Epithelial cell of proximal tubule (primary cell): ENCODE measurements around the gene CFAP46. TPM values are rescaled to one million over a fixed set of nuclear protein-coding genes. Genes with fewer than 3 reads are reported as not detected.
"Not testable (repeated sequence)": the region's sequence is repeated elsewhere in the genome, so short reads cannot be mapped to it uniquely, and the experiment has no call there.

Source experiments
- DNase-seq: peaks from one replicate; pipeline ENCODE4 v3.0.0-alpha.2; 2011; ENCODE audit warnings: low read depth
- H3K4me3 ChIP-seq: 2 replicates; pipeline ENCODE4 v1.5.1; 2011; ENCODE audit warnings: low read depth, mild to moderate bottlenecking, low read length
- CTCF ChIP-seq: conservative IDR thresholded peaks from 2 replicates; pipeline ENCODE4 v1.5.1; 2012; ENCODE audit warnings: low read depth, mild to moderate bottlenecking, low read length
- total RNA-seq: library from RNA; depleted of rRNA; stranded (reverse); fragments of >200 nt; gene quantifications from 2 replicates; pipeline ENCODE4 v1.2.3, GENCODE V29; 2015

Gene CFAP46
- total RNA-seq, 1 donor from 2014 or later = 2.2 TPM

GRCh38 chr10:132796846-132797245, 145.5 kb downstream of the CFAP46 start:
- TF ChIP-seq CTCF = no peak
- no peak for DNase-seq
- no peak overlapping the region for H3K4me3 ChIP-seq

- peak; percentile 25 for TF ChIP-seq CTCF
- DNase-seq = no peak
- H3K4me3 ChIP-seq = no peak overlapping the region
These were observed 148.2 kb downstream of the CFAP46 start for GRCh38 chr10:132793871-132794849.

GRCh38 chr10:132793213-132793612, 149.2 kb downstream of the CFAP46 start:
- H3K4me3 ChIP-seq = no peak overlapping the region
- TF ChIP-seq CTCF = no peak
- no peak for DNase-seq

- TF ChIP-seq CTCF = no peak
These were observed 149.6 kb downstream of the CFAP46 start for GRCh38 chr10:132792796-132793195.

GRCh38 chr10:132792099-132792498, 150.3 kb downstream of the CFAP46 start:
- DNase-seq, H3K4me3 ChIP-seq: not testable (repeated sequence)

More at GRCh38 chr10:132792796-132793195, 149.6 kb downstream of the CFAP46 start:
- no peak overlapping the region for H3K4me3 ChIP-seq
- DNase-seq = no peak

GRCh38 chr10:132790934-132791829, 151.2 kb downstream of the CFAP46 start:
- TF ChIP-seq CTCF = no peak
- no peak for DNase-seq
- no peak overlapping the region for H3K4me3 ChIP-seq

- no peak for DNase-seq
- no peak overlapping the region for H3K4me3 ChIP-seq
- no peak for TF ChIP-seq CTCF
These were observed 151.9 kb downstream of the CFAP46 start for GRCh38 chr10:132790470-132790869.
